Upper lobe of right lung (tissue), 1 donor: ENCODE measurements around the gene SVBP. TPM values are rescaled to one million over a fixed set of nuclear protein-coding genes. Genes with fewer than 3 reads are reported as not detected.

Source experiments
- ATAC-seq: fragments of 200-7000 bp; cut with Tn5 transposase; one replicate; pipeline ENCODE4 v1.9.1; 2020; ENCODE audit warnings: mild to moderate bottlenecking, moderate library complexity
- DNase-seq: peaks from one replicate; pipeline ENCODE4 v3.0.0-alpha.2; 2020
- H3K27ac ChIP-seq: fragments of 200-600 bp; one replicate; pipeline ENCODE4 v1.8.0; 2022
- H3K27me3 ChIP-seq: fragments of 200-600 bp; one replicate; pipeline ENCODE4 v1.8.0; 2022; ENCODE audit warnings: mild to moderate bottlenecking
- H3K36me3 ChIP-seq: fragments of 200-600 bp; one replicate; pipeline ENCODE4 v1.8.0; 2022
- H3K4me1 ChIP-seq: fragments of 200-600 bp; one replicate; pipeline ENCODE4 v1.8.0; 2022
- H3K4me3 ChIP-seq: fragments of 200-600 bp; one replicate; pipeline ENCODE4 v1.8.0; 2022; ENCODE audit warnings: mild to moderate bottlenecking
- H3K9me3 ChIP-seq: fragments of 200-600 bp; one replicate; pipeline ENCODE4 v1.8.0; 2022
- intact Hi-C: fragments of 100-400 bp; cut with DNase I; formaldehyde crosslinking; loops from one replicate; pipeline ENCODE4 v1.11.0; 2022
- total RNA-seq: library from RNA; stranded (reverse); fragmentation: NEBNext Ultra II Directional; extraction: Animal tissue kit (Norgen Biotek cat#: 25700); gene quantifications from one replicate; pipeline ENCODE4 v1.2.1, GENCODE V29; 2021
- TF ChIP-seq, protein P1 (sequence below): fragments of 200-600 bp; IDR thresholded peaks from one replicate; pipeline ENCODE4 v1.8.0; 2022; ENCODE audit warnings: antibody characterized with exemption
- donor health status: DM: no; HTN: yes; CAD: no; lungs with severe emphysema.

Gene SVBP
- total RNA-seq, 1 donor from 2014 or later: 19.4 TPM

DNA sequence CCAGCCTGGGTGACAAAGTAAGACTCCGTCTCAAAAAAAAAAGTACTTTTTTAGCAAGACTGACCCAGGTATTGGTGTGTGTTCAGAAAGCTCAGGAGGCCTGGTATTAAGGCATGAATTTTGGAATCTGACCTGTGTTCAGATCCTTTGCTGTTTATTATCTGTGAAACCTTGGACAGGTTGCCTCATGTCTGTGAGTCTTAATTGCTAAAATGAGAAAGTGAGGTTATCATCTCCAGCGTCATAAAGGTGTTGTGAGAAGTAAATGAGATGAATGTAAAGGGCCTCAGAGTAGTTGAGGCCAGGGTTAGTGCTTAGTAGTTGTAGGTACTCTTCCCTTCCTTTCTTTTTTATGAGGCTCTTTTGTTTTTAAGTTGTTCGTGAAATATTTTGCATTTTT is 47.4 kb downstream of the SVBP start:
- TF ChIP-seq, protein P1, sequence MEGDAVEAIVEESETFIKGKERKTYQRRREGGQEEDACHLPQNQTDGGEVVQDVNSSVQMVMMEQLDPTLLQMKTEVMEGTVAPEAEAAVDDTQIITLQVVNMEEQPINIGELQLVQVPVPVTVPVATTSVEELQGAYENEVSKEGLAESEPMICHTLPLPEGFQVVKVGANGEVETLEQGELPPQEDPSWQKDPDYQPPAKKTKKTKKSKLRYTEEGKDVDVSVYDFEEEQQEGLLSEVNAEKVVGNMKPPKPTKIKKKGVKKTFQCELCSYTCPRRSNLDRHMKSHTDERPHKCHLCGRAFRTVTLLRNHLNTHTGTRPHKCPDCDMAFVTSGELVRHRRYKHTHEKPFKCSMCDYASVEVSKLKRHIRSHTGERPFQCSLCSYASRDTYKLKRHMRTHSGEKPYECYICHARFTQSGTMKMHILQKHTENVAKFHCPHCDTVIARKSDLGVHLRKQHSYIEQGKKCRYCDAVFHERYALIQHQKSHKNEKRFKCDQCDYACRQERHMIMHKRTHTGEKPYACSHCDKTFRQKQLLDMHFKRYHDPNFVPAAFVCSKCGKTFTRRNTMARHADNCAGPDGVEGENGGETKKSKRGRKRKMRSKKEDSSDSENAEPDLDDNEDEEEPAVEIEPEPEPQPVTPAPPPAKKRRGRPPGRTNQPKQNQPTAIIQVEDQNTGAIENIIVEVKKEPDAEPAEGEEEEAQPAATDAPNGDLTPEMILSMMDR: no peak
- DNase-seq: no peak
- Histone ChIP-seq H3K4me3 (no peak overlapping the region), H3K27ac (no peak overlapping the region), H3K9me3 (no peaks in the 10 kb centered on the region), H3K27me3 (no peaks in the 10 kb centered on the region), H3K36me3 (peaks cover 15% of the 10 kb centered on the region), H3K4me1 (peaks cover 23% of the 10 kb centered on the region)
- intact Hi-C loops: no loop called here
- ATAC-seq: no peak

DNA sequence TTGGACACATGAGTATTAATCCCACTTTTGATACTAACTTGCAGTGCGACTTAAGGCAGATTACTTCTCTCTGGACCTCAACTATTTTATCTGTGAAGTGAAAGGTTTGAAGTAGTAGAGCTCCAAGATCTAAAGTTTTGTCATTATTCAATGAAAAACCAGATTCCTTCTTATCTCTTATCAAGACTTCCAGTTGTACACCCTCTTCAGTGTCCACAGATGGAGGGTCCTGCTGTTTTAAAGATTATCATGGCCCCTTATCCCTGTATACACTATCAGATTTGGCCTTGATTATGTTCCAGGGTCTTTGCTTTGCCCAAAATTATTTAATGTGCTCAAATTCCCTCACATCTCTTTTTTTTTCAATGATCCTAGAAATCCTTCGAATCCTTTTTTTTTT is 49.0 kb downstream of the SVBP start:
- no peaks in the 10 kb centered on the region for H3K36me3 ChIP-seq
- intact Hi-C loops: no loop called here
- no peaks in the 10 kb centered on the region for H3K27me3 ChIP-seq
- H3K4me3 ChIP-seq: peak overlapping the region; percentile 88
- ATAC-seq (no peak), DNase-seq (no peak)
- TF ChIP-seq, protein P1: no peak
- no peak overlapping the region for H3K27ac ChIP-seq
- no peaks in the 10 kb centered on the region for H3K9me3 ChIP-seq
- H3K4me1 ChIP-seq: peaks cover 28% of the 10 kb centered on the region

DNA sequence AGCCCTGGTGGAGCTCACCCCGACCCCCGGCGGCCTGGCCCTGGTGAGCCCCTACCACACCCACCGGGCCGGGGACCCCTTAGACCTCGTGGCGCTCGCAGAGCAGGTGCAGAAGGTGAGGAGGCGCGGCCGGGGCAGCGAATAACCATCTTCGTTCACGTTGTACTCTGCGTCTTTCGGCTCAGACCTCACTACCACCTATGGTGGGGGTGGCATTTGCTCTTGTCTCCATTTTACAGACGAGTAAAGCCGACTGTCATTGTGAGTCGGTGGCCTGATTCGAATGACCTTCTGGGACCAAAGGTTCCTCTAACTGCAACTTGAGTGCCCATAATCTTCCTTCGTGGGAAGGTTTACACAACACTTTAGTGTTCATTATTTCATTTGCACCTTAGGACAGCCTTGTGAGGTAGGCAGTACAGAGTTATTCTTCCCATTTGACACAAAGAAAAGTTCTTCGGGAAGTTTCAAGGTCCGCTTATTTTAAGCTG is 49.6 kb downstream of the SVBP start:
- TF ChIP-seq, protein P1: no peak
- Histone ChIP-seq H3K36me3 (no peaks in the 10 kb centered on the region), H3K9me3 (no peaks in the 10 kb centered on the region), H3K4me1 (peaks cover 28% of the 10 kb centered on the region), H3K4me3 (peak overlapping the region; percentile 88), H3K27me3 (no peaks in the 10 kb centered on the region), H3K27ac (peak overlapping the region; percentile 94)
- no peak for ATAC-seq
- no peak for DNase-seq
- intact Hi-C loops: no loop called here

DNA sequence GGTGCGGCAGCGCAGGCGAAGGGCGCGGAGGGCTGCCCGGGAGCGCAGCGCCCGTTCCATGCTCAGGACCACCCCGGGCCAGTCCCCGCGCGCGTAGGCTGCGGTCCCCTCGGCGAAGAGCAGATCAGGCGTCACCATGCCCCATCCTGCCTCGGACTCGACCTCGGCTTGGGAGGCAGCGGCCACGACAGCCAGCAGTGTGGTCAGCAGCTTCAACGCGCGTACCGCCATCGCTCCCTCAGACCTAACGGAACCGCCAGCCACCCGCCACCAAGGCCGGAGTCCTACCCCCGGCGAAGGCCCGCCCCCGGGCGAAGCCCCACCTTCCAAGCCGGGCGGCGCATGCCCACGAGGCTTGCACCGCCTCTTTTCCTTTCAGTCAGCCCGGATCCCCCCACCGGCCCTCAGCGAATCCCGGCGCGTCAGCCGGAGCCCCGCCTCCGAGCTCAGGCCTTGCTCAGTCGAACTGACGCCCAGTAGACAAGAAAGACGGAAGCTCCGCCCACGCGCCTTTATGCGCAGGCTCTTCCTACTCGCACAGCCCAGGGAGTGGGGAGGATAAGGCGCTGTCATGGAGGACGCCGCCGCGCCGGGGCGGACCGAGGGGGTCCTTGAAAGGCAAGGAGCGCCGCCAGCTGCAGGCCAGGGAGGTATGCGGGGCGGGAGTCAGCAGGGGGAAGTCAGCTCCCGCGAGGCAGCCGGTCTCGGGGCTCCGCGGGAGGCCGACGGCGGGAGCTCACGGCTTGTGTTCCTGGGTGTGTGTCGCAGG is 50.3 kb downstream of the SVBP start, which contains the start of the genes C1orf50 and P3H1:
Gene C1orf50, plus strand, starts transcription at position 509 of the 769 bp plus-strand sequence. Its CDS starts 63 bp downstream, at position 572.
Gene P3H1, minus strand, starts transcription at position 288 of the 769 bp plus-strand sequence. Its CDS starts 57 bp downstream, at position 231.
- H3K27me3 ChIP-seq: no peaks in the 10 kb centered on the region
- DNase-seq (peak; percentile 100), ATAC-seq (peak; percentile 98)
- H3K36me3 ChIP-seq: peaks cover 4% of the 10 kb centered on the region
- H3K4me1 ChIP-seq: peaks cover 28% of the 10 kb centered on the region
- TF ChIP-seq, protein P1: no peak
- H3K27ac ChIP-seq: peak within 1 kb of the TSS; percentile 94
- H3K9me3 ChIP-seq: no peaks in the 10 kb centered on the region
- intact Hi-C loops: no loop called here
- peak within 1 kb of the TSS; percentile 88 for H3K4me3 ChIP-seq

DNA sequence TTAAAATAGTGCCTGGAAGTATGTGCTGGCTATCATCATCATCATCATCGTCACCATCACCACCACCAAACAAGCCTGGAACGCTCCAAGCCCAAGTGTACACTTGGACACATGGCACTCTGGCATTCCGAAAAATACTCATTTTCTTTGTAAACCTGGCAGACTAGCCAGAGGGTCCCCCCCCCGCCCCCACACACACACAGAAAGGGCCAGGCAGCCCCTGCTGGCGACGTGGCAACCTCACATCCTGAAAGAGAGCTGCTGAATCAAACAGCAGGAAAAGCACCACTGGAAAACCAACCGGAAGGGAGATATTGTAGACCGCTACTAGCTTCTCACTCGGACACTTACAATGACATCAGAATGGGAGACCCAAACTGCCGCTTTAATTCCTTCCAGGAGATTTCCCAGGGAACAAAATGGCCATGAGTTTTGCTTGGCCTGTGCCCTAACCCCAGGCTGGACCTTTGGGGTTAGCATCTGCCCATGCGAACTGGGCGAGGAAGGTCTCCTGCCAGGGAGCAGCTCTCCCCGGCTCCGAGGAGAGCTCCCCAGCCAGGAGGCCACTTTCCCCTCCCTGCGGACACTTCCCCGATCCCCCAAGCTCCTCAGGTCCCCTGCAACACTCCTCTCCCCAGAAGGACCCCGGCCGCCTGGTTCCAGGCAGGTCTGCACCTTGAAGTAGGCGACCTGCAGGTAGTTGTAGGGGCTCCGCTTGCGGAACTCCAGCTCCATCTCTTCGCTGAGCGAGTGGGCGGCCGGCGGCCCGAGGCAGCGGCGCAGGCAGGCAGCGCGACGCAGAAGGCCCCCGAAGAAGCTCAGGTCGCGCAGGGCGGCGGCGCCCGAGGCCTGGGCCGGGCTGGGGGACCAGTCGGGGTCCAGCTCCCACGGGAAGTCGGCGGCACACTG is 51.1 kb downstream of the SVBP start:
- Histone ChIP-seq H3K27ac (peak overlapping the region; percentile 94), H3K4me1 (peaks cover 28% of the 10 kb centered on the region), H3K36me3 (peaks cover 9% of the 10 kb centered on the region), H3K4me3 (peak overlapping the region; percentile 88), H3K27me3 (no peaks in the 10 kb centered on the region), H3K9me3 (no peaks in the 10 kb centered on the region)
- TF ChIP-seq, protein P1: peak; percentile 41
- intact Hi-C loops: no loop called here
- ATAC-seq (peak; percentile 16), DNase-seq (peak; percentile 78)
